ENCODE results near the gene PRKCZ.

Gene PRKCZ

GRCh38 chr1:2049718-2050431 lies at the start of gene PRKCZ:
Gene PRKCZ, plus strand, starts transcription at chr1:2050411. Its CDS starts 220 bp downstream, at chr1:2050631.
- peak; percentile 93 for DNase-seq (ENCODE audit: low read depth)

- DNase-seq (ENCODE audit: low read depth) = no peak
Measured at GRCh38 chr1:2000432-2000831, 49.8 kb upstream of the PRKCZ start.

- DNase-seq (ENCODE audit: low read depth) = no peak
Measured at GRCh38 chr1:2000850-2001249, 49.4 kb upstream of the PRKCZ start.

GRCh38 chr1:2001773-2002411 lies 48.3 kb upstream of the PRKCZ start:
- no peak for DNase-seq (ENCODE audit: low read depth)

- DNase-seq (ENCODE audit: low read depth) = no peak
Measured at GRCh38 chr1:2003541-2004131, 46.6 kb upstream of the PRKCZ start, which contains the start of gene CFAP74. Gene CFAP74, minus strand, starts transcription at chr1:2003786. Its CDS starts 12,830 bp downstream, at chr1:1990956.

- no peak for DNase-seq (ENCODE audit: low read depth)
Measured at GRCh38 chr1:2004856-2005255, 45.4 kb upstream of the PRKCZ start.

- DNase-seq (ENCODE audit: low read depth) = no peak
Measured at GRCh38 chr1:2009101-2010053, 40.8 kb upstream of the PRKCZ start.

GRCh38 chr1:2014181-2014580 lies 36.0 kb upstream of the PRKCZ start:
- no peak for DNase-seq (ENCODE audit: low read depth)

GRCh38 chr1:2014741-2015735 lies 35.2 kb upstream of the PRKCZ start:
- no peak for DNase-seq (ENCODE audit: low read depth)

- no peak for DNase-seq (ENCODE audit: low read depth)
Measured at GRCh38 chr1:2016123-2016522, 34.1 kb upstream of the PRKCZ start.

GRCh38 chr1:2018217-2019171 lies 31.7 kb upstream of the PRKCZ start:
- no peak for DNase-seq (ENCODE audit: low read depth)

GRCh38 chr1:2019172-2019543 lies 31.1 kb upstream of the PRKCZ start, which contains the start of gene GABRD:
Gene GABRD, plus strand, starts transcription at chr1:2019345. Its CDS starts 79 bp downstream, at chr1:2019424.
- DNase-seq (ENCODE audit: low read depth) = no peak

- DNase-seq (ENCODE audit: low read depth) = no peak
Measured at GRCh38 chr1:2019571-2020309, 30.5 kb upstream of the PRKCZ start.

- no peak for DNase-seq (ENCODE audit: low read depth)
Measured at GRCh38 chr1:2020310-2020655, 29.9 kb upstream of the PRKCZ start.

GRCh38 chr1:2021550-2021949 lies 28.7 kb upstream of the PRKCZ start:
- DNase-seq (ENCODE audit: low read depth) = no peak

- DNase-seq (ENCODE audit: low read depth) = no peak
Measured at GRCh38 chr1:2022063-2022770, 28.0 kb upstream of the PRKCZ start.

- no peak for DNase-seq (ENCODE audit: low read depth)
Measured at GRCh38 chr1:2023187-2023586, 27.0 kb upstream of the PRKCZ start.

- DNase-seq (ENCODE audit: low read depth) = no peak
Measured at GRCh38 chr1:2024451-2024850, 25.8 kb upstream of the PRKCZ start.
